ENCODE measurements around the gene CHAC2. TPM values are rescaled to one million over a fixed set of nuclear protein-coding genes. Genes with fewer than 3 reads are reported as not detected.

CHAC2 gene
- total RNA-seq = 3.9 and 9.2 TPM in 2 replicates

DNA sequence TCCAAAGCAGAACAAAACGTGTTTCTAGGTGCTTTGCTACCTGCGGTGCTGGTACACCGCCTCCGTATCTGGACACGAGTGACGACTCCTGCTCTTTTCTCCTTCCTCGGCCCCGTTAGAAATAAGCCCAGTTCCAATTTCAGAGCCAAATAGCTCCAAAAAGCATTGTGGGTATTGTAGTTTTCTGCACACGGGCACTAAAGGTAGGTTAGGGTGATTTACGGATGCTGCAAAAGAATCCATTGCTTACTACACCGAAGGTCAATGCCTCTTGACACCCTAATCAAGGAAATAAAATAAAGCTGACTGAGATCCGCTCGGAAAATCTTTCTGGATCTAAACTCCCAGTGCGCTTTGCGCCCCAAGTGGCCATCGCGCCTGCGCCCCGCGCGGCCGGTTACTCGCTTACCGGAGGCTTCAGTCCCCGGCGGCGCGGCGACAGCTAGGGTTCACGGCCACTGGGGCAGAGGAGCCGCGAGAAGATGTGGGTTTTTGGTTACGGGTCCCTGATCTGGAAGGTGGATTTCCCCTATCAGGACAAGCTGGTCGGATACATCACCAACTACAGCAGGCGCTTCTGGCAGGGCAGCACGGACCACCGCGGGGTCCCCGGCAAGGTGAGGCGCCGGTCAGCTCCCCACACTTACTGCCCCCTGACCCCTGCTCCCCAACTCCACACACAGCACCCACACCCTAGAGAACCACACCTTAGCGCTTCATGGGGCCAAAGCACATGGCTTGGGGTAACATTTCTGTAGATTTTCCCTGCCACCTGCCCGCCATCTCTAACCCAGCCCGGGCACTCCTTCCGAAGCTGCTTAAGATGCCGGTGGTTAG, at the start of gene CHAC2:
Gene CHAC2 (plus strand): TSS at position 400 of the 837 bp plus-strand sequence. CDS start 83 bp downstream, at position 483.

DNA sequence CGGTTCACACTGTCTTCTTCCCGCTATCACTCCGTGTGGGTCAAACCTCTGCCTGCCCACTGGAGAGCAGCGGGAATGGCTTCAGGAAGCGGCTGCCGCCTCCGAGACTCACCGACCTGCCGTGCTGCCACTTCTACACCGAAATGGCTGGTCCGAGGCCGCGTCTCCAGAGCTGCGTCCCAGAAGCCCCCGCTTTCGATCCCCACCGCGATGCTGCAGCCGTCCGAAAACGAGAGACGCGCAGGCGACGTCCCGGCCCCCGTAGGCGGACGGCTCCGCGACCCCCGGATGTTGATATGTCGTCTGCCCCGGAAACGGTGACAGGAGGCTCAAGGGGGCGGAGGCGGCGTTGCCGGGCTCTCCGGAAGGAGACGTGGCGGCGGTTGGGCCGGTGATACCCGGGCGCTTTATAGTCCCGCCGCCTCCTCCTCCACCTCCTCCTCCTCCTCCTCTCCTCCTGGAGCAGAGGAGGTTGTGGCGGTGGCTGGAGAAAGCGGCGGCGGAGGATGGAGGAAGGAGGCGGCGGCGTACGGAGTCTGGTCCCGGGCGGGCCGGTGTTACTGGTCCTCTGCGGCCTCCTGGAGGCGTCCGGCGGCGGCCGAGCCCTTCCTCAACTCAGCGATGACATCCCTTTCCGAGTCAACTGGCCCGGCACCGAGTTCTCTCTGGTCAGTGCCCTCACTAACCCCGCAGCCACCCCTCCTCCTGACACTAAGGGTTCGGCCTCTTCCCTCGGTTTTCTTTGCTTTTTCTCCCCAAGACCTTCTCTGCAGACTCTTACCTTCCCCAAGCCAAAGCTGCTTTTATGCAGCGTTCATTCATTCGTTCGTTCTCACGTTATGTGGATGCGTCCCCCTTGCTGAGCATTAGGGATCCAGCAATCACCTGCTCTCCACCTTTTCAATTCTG, 19.4 kb downstream of the CHAC2 start, which contains the start of the genes ASB3 and ERLEC1:
Gene ASB3 (minus strand): TSS at position 249 of the 909 bp plus-strand sequence. CDS start 21,381 bp downstream, outside the sequence.
Gene ERLEC1 (plus strand): TSS at position 340 of the 909 bp plus-strand sequence. CDS start 167 bp downstream, at position 507.

Other genes starting within 250 kb of the CHAC2 start
- 15.9 and 30.3 TPM in 2 replicates for gene ASB3, start 19.1 kb downstream of the CHAC2 start, total RNA-seq
- 36.8 and 62.3 TPM in 2 replicates for gene ERLEC1, start 19.2 kb downstream of the CHAC2 start, total RNA-seq
- gene GPR75, start 92.2 kb downstream of the CHAC2 start, total RNA-seq = 0.65 and 3.5 TPM in 2 replicates
- gene PSME4, start 203.2 kb downstream of the CHAC2 start, total RNA-seq = 18.3 and 52.6 TPM in 2 replicates

Data from bladder microvascular endothelial cell (primary cell).